HG03025 (cell line): ENCODE measurements around the gene C1QTNF3.
"Not testable (repeated sequence)": the region's sequence is repeated elsewhere in the genome, so short reads cannot be mapped to it uniquely, and the experiment has no call there.

Experiments used
- ATAC-seq: cut with Tn5 transposase; IDR thresholded peaks from one replicate; pipeline ENCODE4 v1.9.1; 2021; ENCODE audit warnings: mild to moderate bottlenecking, moderate library complexity; ENCODE audit not compliant: unreplicated experiment, low FRiP score

The C1QTNF3 gene

DNA sequence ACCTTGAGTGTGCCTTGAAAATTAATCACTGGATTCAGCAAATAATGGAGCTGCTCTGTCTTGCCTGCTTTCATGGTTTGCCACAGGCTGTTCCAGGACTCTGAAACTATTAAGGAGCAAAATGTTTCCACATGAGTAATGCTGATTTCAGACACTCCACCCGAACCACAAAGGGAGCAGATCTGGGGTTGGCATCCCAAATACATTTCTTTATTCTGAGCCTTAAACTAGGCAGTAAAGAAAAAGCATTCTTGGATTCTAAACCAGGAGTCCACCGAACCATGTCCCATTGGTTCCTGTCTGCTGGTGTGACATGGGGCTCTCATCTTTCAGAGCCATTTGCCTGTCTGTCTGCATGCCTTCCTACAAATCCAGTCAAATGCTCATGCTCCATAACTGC is 10.1 kb upstream of the C1QTNF3 start:
- no peak for ATAC-seq

DNA sequence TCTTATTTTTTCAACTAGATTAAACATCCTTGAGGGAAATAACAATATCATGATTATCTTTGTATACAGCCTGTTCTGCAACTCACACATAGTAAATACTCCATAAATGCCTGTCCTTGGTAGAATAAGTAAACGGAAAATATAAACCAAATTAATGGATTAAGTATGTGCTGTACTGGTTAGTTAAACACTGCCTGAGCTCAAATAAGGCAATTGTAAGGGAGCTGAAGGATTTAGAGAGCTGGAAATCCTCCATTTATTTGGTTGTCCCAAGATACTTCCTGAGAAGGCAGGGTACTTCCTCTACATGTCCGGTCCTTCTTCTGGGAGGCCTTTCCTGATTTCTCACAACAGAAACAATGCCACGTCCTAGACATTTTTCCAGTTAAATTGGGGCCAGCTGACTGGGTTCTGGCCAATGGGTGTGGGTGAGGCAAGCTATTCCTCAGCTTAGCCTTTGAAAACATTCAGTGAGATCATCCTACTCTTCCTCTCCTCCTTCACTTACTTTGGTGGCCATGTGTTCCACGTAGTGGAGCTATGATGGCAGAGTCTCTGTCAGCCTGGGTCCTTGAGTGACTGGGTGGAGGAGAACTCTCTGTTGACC is 8.5 kb upstream of the C1QTNF3 start:
- no peak for ATAC-seq

DNA sequence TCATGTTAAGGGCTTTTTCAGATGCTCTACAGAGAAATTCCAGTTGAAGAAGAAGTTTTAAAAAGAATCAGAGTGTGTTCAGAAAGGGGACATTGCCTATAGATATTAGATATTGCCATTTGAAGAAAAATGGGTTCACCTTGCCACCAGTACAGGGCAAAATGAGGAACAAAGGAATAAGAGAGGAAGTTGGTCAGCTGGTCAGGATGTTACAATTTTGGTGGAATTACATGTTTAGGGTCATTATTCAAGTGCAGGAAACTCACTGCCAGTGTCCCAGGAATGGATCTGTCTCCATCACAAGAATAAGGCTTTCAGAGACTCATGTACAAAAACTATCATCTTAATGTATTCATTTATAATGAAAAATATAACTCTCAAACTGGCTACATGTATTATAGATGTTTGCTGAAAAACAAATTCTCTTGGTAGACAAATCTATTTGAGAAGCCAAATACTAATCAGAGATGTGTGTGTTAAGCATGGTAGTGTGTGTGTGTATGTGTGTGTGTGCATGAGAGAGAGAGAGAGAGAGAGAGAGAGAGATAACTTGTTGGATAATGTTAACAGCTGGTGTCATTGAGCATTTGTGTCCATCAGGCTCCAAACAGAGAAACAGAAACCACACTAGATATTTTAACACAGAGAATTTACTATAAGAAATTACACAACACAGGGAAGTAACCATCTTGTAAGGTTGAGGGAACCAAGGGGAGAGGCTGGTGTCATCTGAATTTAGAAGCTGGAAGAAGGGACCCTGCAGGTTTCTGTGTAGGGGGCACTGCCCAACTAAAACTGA is 5.0 kb upstream of the C1QTNF3 start:
- ATAC-seq = no peak

DNA sequence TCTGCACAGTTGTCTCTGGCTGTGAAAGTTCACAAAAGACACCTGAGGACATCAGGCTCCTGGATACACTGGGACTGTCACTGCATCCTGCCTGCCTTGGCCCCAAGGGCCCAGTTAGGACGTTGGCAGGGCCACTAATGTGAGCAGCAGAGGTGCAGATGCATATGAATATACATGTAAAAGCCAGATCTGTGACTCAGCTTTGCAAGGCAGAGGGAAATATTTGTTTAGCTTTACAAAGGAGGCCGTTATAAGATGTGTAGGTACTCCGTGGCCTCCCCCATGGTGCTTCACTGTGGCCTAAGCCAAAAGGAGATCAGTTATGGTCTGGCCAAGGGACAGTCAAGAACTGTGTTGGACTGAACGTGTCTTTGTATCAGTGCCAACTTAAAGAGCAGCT is 4.1 kb upstream of the C1QTNF3 start:
- ATAC-seq = no peak

DNA sequence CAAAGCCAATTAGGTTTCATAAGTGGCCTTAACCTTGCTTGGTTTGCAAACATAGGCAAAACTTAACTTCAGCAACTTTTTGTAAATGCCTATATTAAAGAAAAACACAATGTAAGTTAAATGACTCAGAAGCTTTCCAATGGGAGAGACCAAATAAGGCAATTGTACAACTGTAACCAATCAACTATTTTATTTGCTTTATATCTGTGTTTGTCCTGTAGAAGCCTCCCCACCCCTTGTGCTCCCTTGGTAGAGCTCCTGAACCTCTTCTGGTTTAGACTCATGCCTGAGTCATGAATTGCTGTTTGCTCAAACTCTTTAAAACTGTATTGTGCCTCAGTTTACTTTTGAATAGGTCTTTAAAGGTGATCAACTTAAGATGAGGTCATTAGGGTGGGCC is 3.0 kb upstream of the C1QTNF3 start:
- ATAC-seq = no peak

DNA sequence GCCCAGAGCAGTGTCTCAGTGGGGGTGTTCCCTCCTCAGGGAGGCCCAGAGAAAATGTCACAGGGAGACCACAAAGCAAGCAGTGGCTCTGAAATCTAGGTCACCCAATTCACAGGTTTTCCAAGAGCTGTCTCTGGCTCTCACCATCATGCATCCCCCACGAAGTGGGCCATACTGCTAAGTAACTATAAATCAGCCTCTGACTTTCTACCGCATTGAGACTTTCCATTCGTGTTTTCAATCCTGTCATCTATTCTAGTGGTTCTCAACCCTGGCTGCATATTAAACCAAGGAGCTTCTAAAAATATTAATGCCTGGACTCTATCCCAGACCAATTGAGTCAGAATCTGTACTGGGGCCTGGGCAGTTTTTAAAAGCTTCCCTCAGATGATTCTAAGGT is 2.0 kb upstream of the C1QTNF3 start:
- ATAC-seq = no peak

DNA sequence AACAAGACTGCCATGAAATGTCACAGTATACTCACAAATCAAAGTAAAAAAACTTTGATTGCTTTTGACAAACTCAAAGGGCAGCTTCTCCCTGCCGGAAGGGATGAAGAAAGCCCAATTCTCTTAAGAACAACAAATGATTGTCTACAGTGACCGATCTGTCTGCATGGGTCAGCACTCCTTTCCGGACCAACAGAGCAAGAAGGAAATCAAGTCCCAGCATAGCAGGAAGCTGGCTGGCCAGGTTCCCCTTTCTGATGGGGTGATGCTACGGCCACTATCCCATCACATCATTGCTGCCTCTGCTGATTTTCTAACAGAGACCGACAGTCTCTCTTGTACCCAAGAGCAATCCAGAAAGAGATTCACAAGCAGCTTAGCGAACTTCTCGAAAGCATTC is 692 bp downstream of the C1QTNF3 start:
- no peak for ATAC-seq

DNA sequence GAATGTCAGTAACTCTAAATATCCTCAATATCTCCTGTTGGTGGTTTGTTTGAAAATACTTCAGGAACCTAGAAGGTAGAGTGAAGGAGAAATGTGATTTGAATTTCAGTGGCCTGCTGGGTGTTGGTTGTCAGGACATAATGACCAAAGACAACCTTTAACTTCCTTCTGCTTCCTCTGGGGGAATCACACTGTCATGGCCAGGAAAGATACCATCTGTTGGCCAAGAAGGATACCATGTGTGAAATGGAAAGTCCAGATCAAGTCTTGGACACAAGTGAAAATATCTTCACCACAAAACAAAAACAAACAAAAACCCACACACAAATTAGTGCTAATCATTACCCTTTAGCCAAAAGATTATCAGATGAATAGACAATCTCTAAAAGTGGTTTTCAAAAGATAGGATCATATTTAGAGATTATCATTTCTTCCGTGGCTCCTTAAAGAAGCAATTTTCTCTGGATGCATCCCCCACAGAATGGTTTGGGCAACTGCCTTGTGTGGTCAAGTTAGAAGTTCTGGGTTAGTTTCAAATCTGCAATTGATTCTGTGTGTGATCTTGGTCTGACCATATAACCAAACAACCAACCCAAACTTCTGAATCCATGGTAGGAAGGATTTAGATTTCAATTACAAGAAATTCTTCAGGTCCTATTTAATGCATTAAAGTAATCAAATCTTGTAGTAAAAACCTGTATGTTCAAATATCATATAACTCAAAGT is 1.6 kb downstream of the C1QTNF3 start:
- ATAC-seq = no peak

DNA sequence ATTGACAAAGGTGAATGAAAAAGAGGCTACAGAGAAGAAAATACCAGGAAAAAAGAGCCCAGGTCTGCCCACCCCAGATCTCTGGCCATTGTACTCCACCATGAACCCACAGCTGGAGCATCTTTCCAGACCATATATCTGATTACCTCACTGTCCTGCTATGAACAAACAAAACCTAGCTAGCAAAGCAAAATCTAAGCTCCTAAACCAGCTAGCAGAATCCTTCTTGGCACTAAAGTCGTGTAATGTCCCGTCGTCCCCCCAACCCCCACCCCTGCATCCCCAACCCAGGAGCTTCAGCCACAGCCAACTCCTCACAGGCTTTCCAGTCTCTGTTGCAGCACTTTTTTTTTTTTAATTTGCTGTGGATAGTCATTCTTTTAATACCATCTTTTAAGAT is 2.5 kb downstream of the C1QTNF3 start:
- no peak for ATAC-seq

DNA sequence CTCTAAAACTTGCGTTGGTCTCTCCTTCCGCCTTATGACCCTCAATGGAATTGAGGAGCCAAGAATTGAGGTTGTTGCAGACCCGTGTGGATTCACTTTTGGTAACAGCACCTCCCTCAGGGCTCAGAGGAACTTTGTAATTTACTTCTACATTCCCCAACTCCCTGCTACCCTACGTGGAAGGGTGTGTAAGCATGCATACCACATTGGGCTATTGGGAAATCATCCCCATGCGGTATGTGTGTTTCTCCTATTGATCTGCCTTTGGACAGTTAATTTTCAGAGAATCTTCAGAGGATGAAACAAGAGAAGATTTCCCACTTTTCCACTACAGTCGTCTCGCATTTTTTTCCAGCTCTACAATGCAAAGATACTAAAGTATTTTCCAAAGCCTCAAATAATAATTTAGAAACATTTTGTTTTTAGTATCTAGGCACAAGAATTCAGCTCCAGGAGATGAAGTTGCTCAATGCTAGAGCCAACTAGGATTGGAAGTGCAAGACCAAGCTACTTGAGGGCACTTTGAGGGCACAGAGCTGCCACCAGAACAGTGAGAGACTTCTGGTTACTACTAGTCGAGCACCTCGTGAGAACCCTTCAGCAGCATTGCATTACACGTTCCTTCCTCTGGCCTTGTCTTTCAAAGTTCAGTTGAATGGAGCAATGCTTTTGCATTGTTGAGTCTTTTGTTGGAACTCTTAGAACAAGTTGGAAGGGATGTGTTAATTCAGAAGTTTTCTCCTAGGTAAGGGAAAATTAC is 3.4 kb downstream of the C1QTNF3 start:
- no peak for ATAC-seq

DNA sequence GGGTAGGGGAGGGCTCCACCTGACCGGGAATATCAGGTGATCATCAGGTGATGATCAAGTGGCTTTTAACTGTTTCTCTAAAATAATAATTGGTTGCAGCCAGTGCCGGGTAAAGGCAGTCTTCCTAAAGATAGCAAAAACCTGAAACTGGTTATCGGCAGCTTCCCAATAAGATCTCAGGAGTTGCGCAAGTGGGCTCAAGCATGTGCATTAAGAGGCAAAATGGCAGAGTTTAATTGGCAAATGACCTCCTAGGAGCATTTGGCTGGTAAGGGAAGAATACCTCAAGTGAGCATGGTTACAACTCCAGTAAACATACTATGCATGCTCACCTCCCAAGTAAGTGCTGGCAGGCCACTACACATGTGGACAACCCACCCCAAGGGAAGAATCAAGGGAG is 4.2 kb downstream of the C1QTNF3 start:
- ATAC-seq = no peak

DNA sequence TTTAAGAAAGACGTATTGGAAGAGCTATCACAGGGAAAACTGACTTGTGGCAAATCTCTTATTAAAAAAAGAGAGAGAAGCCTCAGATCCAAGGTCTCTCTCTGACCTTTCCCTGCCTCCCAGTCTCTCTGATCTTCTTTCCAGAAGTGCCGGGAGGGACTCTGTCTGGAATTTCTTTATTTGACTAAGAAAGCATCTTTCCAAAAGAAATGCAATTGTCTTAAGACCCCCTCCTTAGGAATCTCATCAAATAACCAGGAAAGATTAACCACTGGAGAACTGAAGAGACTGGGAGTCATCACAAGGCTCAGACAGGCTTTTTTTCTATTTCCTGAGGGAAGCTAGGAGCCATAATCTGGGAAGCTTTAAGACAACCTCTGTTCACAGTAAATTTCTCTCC is 4.6 kb downstream of the C1QTNF3 start:
- no peak for ATAC-seq

DNA sequence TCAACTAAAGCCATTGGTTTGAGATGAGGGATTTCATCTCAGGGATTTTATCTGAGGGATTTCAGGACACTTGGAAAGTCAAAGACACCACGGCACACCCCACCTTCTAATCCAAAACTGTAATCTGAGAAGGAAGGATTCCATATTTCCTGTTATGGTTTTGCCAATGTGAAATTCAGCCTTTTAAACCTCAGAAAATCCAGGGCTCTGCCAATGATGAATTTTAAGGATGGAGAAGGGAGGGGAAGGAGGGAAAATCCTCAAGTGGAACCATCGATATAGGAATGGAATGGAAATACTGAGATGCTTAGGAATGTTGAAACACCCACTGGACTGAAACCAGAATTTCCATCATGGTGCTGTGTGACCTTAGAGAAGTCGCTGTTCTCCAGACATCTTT is 5.3 kb downstream of the C1QTNF3 start:
- no peak for ATAC-seq

DNA sequence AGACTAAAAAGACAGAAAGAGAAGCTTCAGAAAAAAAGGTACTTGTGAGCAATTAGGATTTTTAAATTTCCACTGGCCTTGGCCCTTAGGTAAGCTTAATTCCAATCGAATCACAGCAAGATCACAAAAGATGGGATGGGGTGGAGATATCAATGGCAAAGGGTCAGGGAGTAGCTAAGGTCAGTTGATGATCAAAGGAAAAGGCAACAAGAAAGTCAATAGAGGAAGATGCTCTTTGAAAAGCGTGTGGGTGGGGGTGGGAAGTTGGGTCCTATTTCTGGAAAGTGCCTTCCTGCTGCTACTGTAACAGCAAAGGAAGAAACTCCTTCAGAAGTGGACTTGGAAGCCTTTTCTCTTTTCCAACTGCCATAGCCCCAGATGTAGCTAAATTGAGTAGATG is 7.3 kb downstream of the C1QTNF3 start:
- ATAC-seq = no peak

DNA sequence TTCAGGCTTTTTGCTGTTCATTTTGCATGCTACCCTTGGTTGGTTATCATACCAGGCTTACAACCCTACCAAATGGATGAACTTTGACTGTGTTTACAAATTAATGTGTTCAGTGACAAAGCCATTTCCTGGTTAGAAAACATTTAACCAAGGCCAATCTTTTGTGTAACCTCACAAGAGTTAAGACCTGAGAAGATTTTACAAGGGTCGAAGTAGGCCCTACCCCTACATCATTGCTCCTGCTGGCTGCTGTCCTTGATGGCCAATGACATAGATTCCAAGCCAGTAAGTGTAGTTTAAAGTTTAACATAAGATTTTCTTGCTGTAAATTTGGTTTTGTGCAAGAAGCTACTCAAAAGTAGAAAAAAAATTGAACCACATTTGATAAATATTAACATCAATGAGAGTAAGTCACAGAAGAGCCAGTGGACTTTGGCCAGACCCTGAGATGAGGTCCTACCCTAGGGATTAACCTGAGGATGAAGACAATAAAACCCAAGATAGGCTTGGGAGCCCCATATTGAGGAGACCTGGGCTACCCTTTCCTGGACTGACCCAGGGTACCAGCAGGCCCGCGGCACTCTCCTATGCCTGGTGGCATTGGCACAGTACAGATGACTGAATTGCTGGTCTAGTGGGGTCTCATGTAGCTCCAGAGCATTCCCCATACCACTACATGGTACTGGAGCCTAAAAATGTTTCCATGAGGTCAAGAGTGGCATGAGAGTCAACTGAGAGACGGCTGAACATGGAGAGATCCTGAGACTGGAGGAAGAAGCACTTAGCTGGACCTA is 8.3 kb downstream of the C1QTNF3 start:
- ATAC-seq = no peak

DNA sequence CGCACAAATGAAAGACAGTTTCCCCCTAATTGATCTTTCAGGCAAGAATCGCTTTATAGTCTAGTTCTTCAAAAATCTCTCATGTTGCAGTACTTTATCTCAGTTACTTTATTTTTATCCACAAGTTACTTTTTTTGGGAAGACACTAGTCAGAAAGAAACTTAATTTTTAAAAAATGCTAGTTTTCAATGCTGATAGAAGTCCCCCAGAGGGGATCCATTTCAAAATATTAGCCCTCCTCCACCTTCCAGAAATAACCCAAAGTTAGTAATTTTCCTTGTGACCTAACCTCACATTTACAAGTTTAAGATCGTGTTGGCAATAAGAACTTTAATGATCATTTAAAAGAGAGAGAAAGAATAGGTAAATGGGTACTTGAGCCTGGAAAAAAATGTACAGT is 11.0 kb downstream of the C1QTNF3 start:
- no peak for ATAC-seq

DNA sequence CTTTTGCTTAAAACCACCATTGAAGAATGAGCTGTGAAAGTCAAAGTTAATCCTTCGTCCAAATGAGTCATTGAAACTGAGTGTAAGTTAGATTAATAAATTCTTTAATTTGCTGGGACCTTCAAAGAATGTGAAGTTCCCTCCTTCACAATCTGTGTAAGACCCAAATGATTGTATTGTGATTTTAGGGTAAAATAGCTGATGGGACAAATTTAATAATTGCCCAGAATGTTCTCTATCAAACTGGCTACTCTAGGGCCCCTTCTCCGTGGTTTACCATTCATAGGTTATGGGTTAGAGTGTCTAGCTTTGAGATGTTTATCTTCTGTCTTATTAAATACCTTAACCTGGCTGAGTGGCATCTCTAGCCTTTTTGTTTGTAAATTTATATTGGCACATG is 11.9 kb downstream of the C1QTNF3 start:
- no peak for ATAC-seq

DNA sequence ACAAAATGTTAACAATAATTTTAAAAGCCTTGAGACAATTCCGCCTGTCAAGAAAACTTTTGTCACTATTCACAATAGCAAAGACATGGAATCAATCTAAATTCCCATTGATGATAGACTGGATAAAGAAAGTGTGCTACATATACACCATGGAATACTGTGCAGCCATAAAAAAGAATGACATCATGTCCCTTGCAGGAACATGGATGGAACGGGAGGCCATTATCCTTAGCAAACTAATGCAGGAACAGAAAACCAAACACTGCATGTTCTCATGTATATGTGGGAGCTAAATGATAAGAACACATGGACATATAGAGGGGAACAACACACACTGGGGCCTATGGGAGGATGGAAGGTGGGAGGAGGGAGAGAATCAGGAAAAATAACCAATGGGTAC is 12.4 kb downstream of the C1QTNF3 start:
- not testable (repeated sequence) for ATAC-seq

DNA sequence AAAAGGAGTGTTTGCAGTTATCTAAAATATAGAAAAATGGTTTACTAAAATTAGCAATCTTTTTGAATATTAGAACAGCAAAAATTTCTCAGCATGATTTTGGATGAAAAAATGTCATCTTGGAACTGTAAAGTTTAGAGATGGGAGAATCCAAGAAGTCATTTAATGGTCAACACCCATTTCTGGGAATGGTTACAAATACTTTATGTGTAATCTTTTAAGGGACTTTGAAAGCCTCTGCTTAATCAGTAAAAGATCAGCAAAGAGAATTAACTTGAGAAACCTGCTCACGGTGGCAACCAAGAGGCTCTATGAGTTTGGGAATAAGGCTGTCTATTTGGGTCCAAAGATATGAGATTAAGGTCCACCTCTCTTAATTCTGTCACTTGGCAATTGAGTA is 13.0 kb downstream of the C1QTNF3 start:
- ATAC-seq = no peak

DNA sequence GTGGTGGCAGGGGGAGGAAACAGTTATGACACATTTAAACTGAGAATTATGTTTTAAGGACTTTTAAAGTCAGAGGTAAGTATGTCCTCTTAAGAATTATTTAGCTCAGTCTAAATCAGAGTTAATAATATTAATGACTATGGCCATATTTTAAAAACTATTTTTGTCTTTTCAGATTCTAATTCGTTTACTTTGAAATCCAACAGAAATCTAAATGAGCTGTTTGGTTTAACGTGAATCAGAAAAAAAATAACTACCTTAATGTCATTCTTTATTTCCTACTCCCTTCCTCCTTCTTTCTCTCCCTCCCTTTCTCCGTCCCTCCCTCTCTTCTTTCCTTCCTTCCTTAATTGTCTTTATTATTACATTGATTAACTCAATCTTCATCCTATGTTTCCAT is 14.7 kb downstream of the C1QTNF3 start:
- ATAC-seq = no peak
